Body of pancreas (tissue), 4 donors: ENCODE data around the gene HYCC2.

Source experiments
- CTCF ChIP-seq, 7 experiments: fragments of 450-650 bp in 4 of 7; fragments of 200-600 bp in 3 of 7; sonication (generic) in 3 of 7; IDR thresholded peaks; one replicate each; pipeline ENCODE4 v1.5.1; 2016 to 2019; ENCODE audit warnings: antibody characterized with exemption in 7 of 7
- POLR2A ChIP-seq, 3 donors: fragments of 450-650 bp; IDR thresholded peaks; one replicate each; pipeline ENCODE4 v1.6.1; 2016; ENCODE audit warnings: antibody characterized with exemption in 3 of 3, mild to moderate bottlenecking in 2 of 3

- TF ChIP-seq CTCF (IDR thresholded peaks at IDR 0.05) (no peak), POLR2A (IDR thresholded peaks at IDR 0.05) (no peak)
These were observed 30.4 kb downstream of the HYCC2 start for GRCh38 chr2:201040867-201041628.
